B cell (primary cell): ENCODE results near the gene PDE3B. TPM values are rescaled to one million over a fixed set of nuclear protein-coding genes. Genes with fewer than 3 reads are reported as not detected.
"Not testable (repeated sequence)": the region's sequence is repeated elsewhere in the genome, so short reads cannot be mapped to it uniquely, and the experiment has no call there.

ENCODE experiments used
- ATAC-seq: fragments of 200-7000 bp; cut with Tn5 transposase; one replicate; pipeline ENCODE4 v1.10.0; 2021; ENCODE audit warnings: low read depth, mild to moderate bottlenecking, moderate number of reproducible peaks, moderate library complexity
- CTCF ChIA-PET: fragments of 350-600 bp; sonication (Branson Sonifier 250); formaldehyde crosslinking; loops from one replicate; lab custom pipeline; 2021; ENCODE audit warnings: antibody characterized with exemption, inconsistent platforms; lab: Charles Lee
- POLR2A ChIA-PET: fragments of 350-600 bp; sonication (Branson Sonifier 250); formaldehyde crosslinking; loops from one replicate; lab custom pipeline; 2021; ENCODE audit warnings: antibody characterized with exemption; lab: Charles Lee
- DNase-seq: peaks from one replicate; pipeline ENCODE4 v3.0.0; 2013
- H2AFZ ChIP-seq: 2 replicates; pipeline ENCODE4 v1.6.1; 2012; ENCODE audit warnings: mild to moderate bottlenecking, low read depth, low read length; ENCODE audit not compliant: insufficient read depth, poor library complexity, severe bottlenecking
- H3K27ac ChIP-seq, 2 donors: 1 replicate in 1 of 2; 2 replicates in 1 of 2; pipeline ENCODE4 v1.5.1; 2012 to 2013; ENCODE audit warnings: low read length in 2 of 2, mild to moderate bottlenecking in 2 of 2, moderate library complexity in 1 of 2
- H3K27me3 ChIP-seq, 4 experiments: fragments of 200-600 bp in 1 of 4; sonication (generic) in 1 of 4; replicated peaks in 1 of 4; 1 replicate in 2 of 4; 2 replicates in 2 of 4; pipeline versions ENCODE4 v1.6.1 to v1.7.0; 2013 to 2016; ENCODE audit warnings: low read length in 3 of 4, mild to moderate bottlenecking in 2 of 4, mixed read lengths in 1 of 4, moderate library complexity in 1 of 4; ENCODE audit not compliant: insufficient read depth in 4 of 4, control insufficient read depth in 3 of 4; ENCODE audit errors: control extremely low read depth in 1 of 4
- H3K36me3 ChIP-seq, 2 experiments: replicated peaks in 1 of 2; 1 replicate in 1 of 2; 2 replicates in 1 of 2; pipeline versions ENCODE4 v1.6.1 to v1.7.1; 2013; ENCODE audit warnings: low read length in 1 of 2; ENCODE audit not compliant: insufficient read depth in 2 of 2, control insufficient read depth in 1 of 2; ENCODE audit errors: control extremely low read depth in 1 of 2, extremely low read depth in 1 of 2
- H3K4me1 ChIP-seq, 2 donors: fragments of 200-600 bp in 1 of 2; sonication (generic) in 1 of 2; 1 replicate in 1 of 2; 2 replicates in 1 of 2; pipeline versions ENCODE4 v1.5.1 to v1.6.1; 2013 to 2017; ENCODE audit warnings: low read length in 2 of 2; ENCODE audit not compliant: control insufficient read depth in 2 of 2, insufficient read depth in 2 of 2
- H3K4me2 ChIP-seq: replicated peaks from 2 replicates; pipeline ENCODE3; 2012; ENCODE audit warnings: mild to moderate bottlenecking, low read depth, low read length; ENCODE audit not compliant: poor library complexity, severe bottlenecking
- H3K4me3 ChIP-seq, 5 experiments: fragments of 200-600 bp in 1 of 5; sonication (generic) in 1 of 5; 1 replicate in 3 of 5; 2 replicates in 2 of 5; pipeline versions ENCODE4 v1.5.1 to v1.7.0; 2011 to 2016; ENCODE audit warnings: low read length in 4 of 5, mild to moderate bottlenecking in 4 of 5, low read depth in 2 of 5, control low read depth in 1 of 5, moderate library complexity in 1 of 5; ENCODE audit not compliant: insufficient read depth in 1 of 5; ENCODE audit errors: control extremely low read depth in 1 of 5, extremely low read depth in 1 of 5
- H3K79me2 ChIP-seq: fragments of 200-600 bp; sonication (generic); one replicate; pipeline ENCODE4 v1.6.0; 2016; ENCODE audit warnings: low read length; ENCODE audit not compliant: control insufficient read depth, insufficient read depth
- H3K9ac ChIP-seq: fragments of 200-600 bp; sonication (generic); 2 replicates; pipeline ENCODE4 v1.6.1; 2017; ENCODE audit warnings: mild to moderate bottlenecking, low read length, moderate library complexity
- H3K9me3 ChIP-seq, 3 donors: one replicate each; pipeline versions ENCODE4 v1.6.1 to v1.7.1; 2013; ENCODE audit warnings: low read length in 2 of 3; ENCODE audit not compliant: control insufficient read depth in 2 of 3, insufficient read depth in 1 of 3; ENCODE audit errors: control extremely low read depth in 1 of 3
- H4K20me1 ChIP-seq: 2 replicates; pipeline ENCODE4 v1.6.0; 2012; ENCODE audit warnings: mild to moderate bottlenecking, low read length; ENCODE audit not compliant: insufficient read depth, control insufficient read depth, poor library complexity, severe bottlenecking
- H3K27ac Mint-ChIP-seq: one replicate; pipeline ENCODE4 v1.8.0; 2021; ENCODE audit warnings: mixed read lengths
- H3K27me3 Mint-ChIP-seq: one replicate; pipeline ENCODE4 v1.8.0; 2021; ENCODE audit warnings: mixed read lengths
- H3K4me1 Mint-ChIP-seq: one replicate; pipeline ENCODE4 v1.8.0; 2021; ENCODE audit warnings: mixed read lengths
- H3K4me3 Mint-ChIP-seq: one replicate; pipeline ENCODE4 v1.8.0; 2021; ENCODE audit warnings: mixed read lengths
- H3K9me3 Mint-ChIP-seq: one replicate; pipeline ENCODE4 v1.8.0; 2022; ENCODE audit warnings: mixed read lengths; ENCODE audit not compliant: insufficient read depth
- CTCF ChIP-seq: fragments of 200-600 bp; IDR thresholded peaks from one replicate; pipeline ENCODE4 v1.8.0; 2022; ENCODE audit warnings: antibody characterized with exemption, mild to moderate bottlenecking
- EZH2 ChIP-seq: IDR thresholded peaks from 2 replicates; pipeline ENCODE4 v1.6.1; 2012; ENCODE audit warnings: borderline replicate concordance, low read depth, mild to moderate bottlenecking, moderate library complexity, low read length; ENCODE audit not compliant: insufficient read depth, poor library complexity, severe bottlenecking
- WGBS: methylation state at CpG from one replicate; pipeline ENCODE4 v1.1.5; 2013; ENCODE audit warnings: missing lambda C conversion rate; ENCODE audit not compliant: insufficient coverage; 5-methylcytosine and 5-hydroxymethylcytosine counted together
- intact Hi-C: fragments of 100-400 bp; cut with micrococcal nuclease; formaldehyde crosslinking; loops from one replicate; pipeline ENCODE4 v1.10.0; 2022
- polyA plus RNA-seq: library from polyadenylated mRNA; depleted of rRNA; stranded (reverse); fragments of >200 nt; gene quantifications from 2 replicates; pipeline ENCODE4 v1.2.3, GENCODE V29; 2012
- total RNA-seq, 2 donors: library from RNA; stranded (reverse); fragments of 120-200 nt in 1 of 2; gene quantifications; 1 replicate in 1 of 2; 2 replicates in 1 of 2; pipeline versions ENCODE4 v1.2.3 to v1.2.4, GENCODE V29; 2013 to 2022

The PDE3B gene
- total and polyA plus RNA-seq, 2 donors (not counting 1 experiment from before 2014, with no cell fraction given): 1.0 to 60.7 TPM

GRCh38 chr11:14861680-14862079, 218.1 kb downstream of the PDE3B start:
- H3K9me3 ChIP-seq: peaks cover 0 to 1% (median 0%) of the 10 kb centered on the region in 3 donors
- intact Hi-C loops: no loop called here
- TF ChIP-seq EZH2: no peak
- no peak for TF ChIP-seq CTCF
- no peak overlapping the region for H2AFZ ChIP-seq
- H3K4me2 ChIP-seq: no peak overlapping the region
- no peaks in the 10 kb centered on the region for H3K27me3 ChIP-seq
- H3K4me1 Mint-ChIP-seq: no peaks in the 10 kb centered on the region
- no peak overlapping the region for H3K27ac Mint-ChIP-seq
- H4K20me1 ChIP-seq: no peaks in the 10 kb centered on the region
- no peak overlapping the region for H3K9ac ChIP-seq
- DNase-seq (no peak), ATAC-seq (no peak)
- H3K27me3 Mint-ChIP-seq: peaks cover 7% of the 10 kb centered on the region
- no peak overlapping the region for H3K4me3 Mint-ChIP-seq
- no peaks in the 10 kb centered on the region for H3K79me2 ChIP-seq
- CTCF ChIA-PET: interaction anchor here (0.8 kb wide), 1 partner anchor 46 kb away, joined by 6 read pairs; no protein-coding TSS in a partner anchor
- H3K4me3 ChIP-seq: no peak overlapping the region
- no peak overlapping the region for H3K27ac ChIP-seq
- WGBS: 89% methylated on average over 1 of the region's 1 CpG
- H3K4me1 ChIP-seq: no peaks in the 10 kb centered on the region
- H3K9me3 Mint-ChIP-seq: peaks cover 11% of the 10 kb centered on the region
- POLR2A ChIA-PET: no interaction called here
- H3K36me3 ChIP-seq: peaks cover 0 to under 1% of the 10 kb centered on the region in 2 experiments

GRCh38 chr11:14863775-14864174, 220.2 kb downstream of the PDE3B start:
- 44% methylated on average over 1 of the region's 4 CpGs for WGBS
- H3K9ac ChIP-seq, intact Hi-C loops, DNase-seq, POLR2A ChIA-PET, H3K27me3 Mint-ChIP-seq, H3K4me2 ChIP-seq, H3K4me1 ChIP-seq, H3K4me3 Mint-ChIP-seq, CTCF ChIA-PET, H3K27ac Mint-ChIP-seq, H2AFZ ChIP-seq, H3K27me3 ChIP-seq, ATAC-seq, H3K36me3 ChIP-seq, H3K9me3 ChIP-seq, H3K4me3 ChIP-seq, H3K27ac ChIP-seq, H3K4me1 Mint-ChIP-seq, H4K20me1 ChIP-seq, H3K79me2 ChIP-seq: not testable (repeated sequence)
- peaks cover 11% of the 10 kb centered on the region for H3K9me3 Mint-ChIP-seq
